ENCODE data around the gene RSF1.
A peak's percentile ranks its signal among the peaks of the same experiment; 100 is the strongest.
"Not testable (repeated sequence)": the region's sequence is repeated elsewhere in the genome, so short reads cannot be mapped to it uniquely, and the experiment has no call there.

The RSF1 gene

GRCh38 chr11:77672264-77672663 lies 148.3 kb downstream of the RSF1 start:
- DNase-seq (ENCODE audit: low spot score) = no peak

- DNase-seq (ENCODE audit: low spot score) = no peak
These were observed 150.5 kb downstream of the RSF1 start for GRCh38 chr11:77669848-77670511.

- DNase-seq (ENCODE audit: low spot score) = no peak
These were observed 151.8 kb downstream of the RSF1 start for GRCh38 chr11:77668760-77669159.

- DNase-seq (ENCODE audit: low spot score) = no peak
These were observed 155.1 kb downstream of the RSF1 start for GRCh38 chr11:77665240-77665965.

GRCh38 chr11:77661670-77662069 lies 158.9 kb downstream of the RSF1 start:
- DNase-seq (ENCODE audit: low spot score) = no peak

GRCh38 chr11:77660947-77661346 lies 159.6 kb downstream of the RSF1 start:
- no peak for DNase-seq (ENCODE audit: low spot score)

GRCh38 chr11:77658213-77659013 lies 162.1 kb downstream of the RSF1 start:
- no peak for DNase-seq (ENCODE audit: low spot score)

GRCh38 chr11:77656362-77656761 lies 164.2 kb downstream of the RSF1 start:
- DNase-seq (ENCODE audit: low spot score) = no peak

GRCh38 chr11:77654770-77655434 lies 165.6 kb downstream of the RSF1 start:
- DNase-seq (ENCODE audit: low spot score) = no peak

- no peak for DNase-seq (ENCODE audit: low spot score)
These were observed 170.4 kb downstream of the RSF1 start for GRCh38 chr11:77650123-77650522.

GRCh38 chr11:77647654-77648305 lies 172.7 kb downstream of the RSF1 start:
- DNase-seq (ENCODE audit: low spot score) = no peak

GRCh38 chr11:77644887-77645286 lies 175.6 kb downstream of the RSF1 start:
- no peak for DNase-seq (ENCODE audit: low spot score)

GRCh38 chr11:77642228-77642627 lies 178.3 kb downstream of the RSF1 start:
- DNase-seq (ENCODE audit: low spot score) = no peak

- DNase-seq (ENCODE audit: low spot score) = peak; percentile 57
These were observed 183.0 kb downstream of the RSF1 start, which contains the start of gene CLNS1A for GRCh38 chr11:77637345-77638165. CLNS1A (minus strand) TSS chr11:77637794; CDS start chr11:77637714, 80 bp downstream.

GRCh38 chr11:77636731-77637344 lies 183.7 kb downstream of the RSF1 start:
- DNase-seq (ENCODE audit: low spot score) = no peak

GRCh38 chr11:77633926-77634325 lies 186.6 kb downstream of the RSF1 start:
- not testable (repeated sequence) for DNase-seq (ENCODE audit: low spot score)

- DNase-seq (ENCODE audit: low spot score) = no peak
These were observed 190.3 kb downstream of the RSF1 start for GRCh38 chr11:77630157-77630710.

GRCh38 chr11:77619576-77620198 lies 200.8 kb downstream of the RSF1 start:
- DNase-seq (ENCODE audit: low spot score) = peak; percentile 63

GRCh38 chr11:77617892-77618291 lies 202.6 kb downstream of the RSF1 start:
- no peak for DNase-seq (ENCODE audit: low spot score)

- DNase-seq (ENCODE audit: low spot score) = no peak
These were observed 208.6 kb downstream of the RSF1 start for GRCh38 chr11:77611921-77612320.
